ENCODE results near the gene JAM2. TPM values are rescaled to one million over a fixed set of nuclear protein-coding genes. Genes with fewer than 3 reads are reported as not detected.
A peak's percentile ranks its signal among the peaks of the same experiment; 100 is the strongest.
"Not testable (repeated sequence)": the region's sequence is repeated elsewhere in the genome, so short reads cannot be mapped to it uniquely, and the experiment has no call there.

JAM2 gene
- total RNA-seq, 4 donors from 2014 or later, result 0.38 to 10.5 (median 2.5) TPM

DNA sequence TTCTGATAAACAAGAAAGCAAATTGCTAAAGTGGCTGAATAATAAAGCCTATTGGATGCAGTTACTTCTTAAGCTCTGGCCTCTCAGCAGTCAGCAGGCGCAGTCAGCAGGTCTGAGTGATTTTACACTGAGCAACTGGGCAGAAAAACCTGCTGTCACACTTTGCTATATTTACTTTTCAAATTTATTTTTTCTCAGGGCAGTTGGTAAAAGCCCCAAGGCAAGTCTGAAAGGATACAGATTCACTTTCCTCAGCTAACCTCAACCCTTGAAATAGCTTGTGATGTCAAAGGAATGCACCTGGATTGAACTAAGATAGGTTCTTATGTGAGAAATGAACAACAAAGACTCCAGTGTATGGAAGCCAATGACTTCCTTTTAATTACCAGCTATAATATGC, 61.7 kb downstream of the JAM2 start:
- H3K36me3 ChIP-seq, result no peaks in the 10 kb centered on the region
- TF ChIP-seq, protein P1, sequence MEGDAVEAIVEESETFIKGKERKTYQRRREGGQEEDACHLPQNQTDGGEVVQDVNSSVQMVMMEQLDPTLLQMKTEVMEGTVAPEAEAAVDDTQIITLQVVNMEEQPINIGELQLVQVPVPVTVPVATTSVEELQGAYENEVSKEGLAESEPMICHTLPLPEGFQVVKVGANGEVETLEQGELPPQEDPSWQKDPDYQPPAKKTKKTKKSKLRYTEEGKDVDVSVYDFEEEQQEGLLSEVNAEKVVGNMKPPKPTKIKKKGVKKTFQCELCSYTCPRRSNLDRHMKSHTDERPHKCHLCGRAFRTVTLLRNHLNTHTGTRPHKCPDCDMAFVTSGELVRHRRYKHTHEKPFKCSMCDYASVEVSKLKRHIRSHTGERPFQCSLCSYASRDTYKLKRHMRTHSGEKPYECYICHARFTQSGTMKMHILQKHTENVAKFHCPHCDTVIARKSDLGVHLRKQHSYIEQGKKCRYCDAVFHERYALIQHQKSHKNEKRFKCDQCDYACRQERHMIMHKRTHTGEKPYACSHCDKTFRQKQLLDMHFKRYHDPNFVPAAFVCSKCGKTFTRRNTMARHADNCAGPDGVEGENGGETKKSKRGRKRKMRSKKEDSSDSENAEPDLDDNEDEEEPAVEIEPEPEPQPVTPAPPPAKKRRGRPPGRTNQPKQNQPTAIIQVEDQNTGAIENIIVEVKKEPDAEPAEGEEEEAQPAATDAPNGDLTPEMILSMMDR (IDR thresholded peaks at IDR 0.05), result no peak
- TF ChIP-seq POLR2A (IDR thresholded peaks at IDR 0.05), result no peak
- no peak for DNase-seq
- no peaks in the 10 kb centered on the region for H3K27me3 ChIP-seq
- intact Hi-C loops (cut with DNase I), result no loop called here
- WGBS, 2 donors, result 82 to 100% methylated on average over 1 of the region's 1 CpG
- H3K4me3 ChIP-seq, result no peak overlapping the region
- no peaks in the 10 kb centered on the region for H3K4me1 ChIP-seq
- no peaks in the 10 kb centered on the region for H3K9me3 ChIP-seq
- H3K27ac ChIP-seq, result peak overlapping the region in 1 of 4 donors; percentile 21

GRCh38 chr21:25701529-25701928, 62.5 kb downstream of the JAM2 start:
- intact Hi-C loops (cut with DNase I), result no loop called here

GRCh38 chr21:25708467-25709065, 69.5 kb downstream of the JAM2 start:
- WGBS, 2 donors, result 52 to 58% methylated on average over 7 of the region's 7 CpGs
- Histone ChIP-seq H3K9me3 (no peaks in the 10 kb centered on the region), H3K27me3 (no peaks in the 10 kb centered on the region), H3K4me3 (no peak overlapping the region), H3K4me1 (no peaks in the 10 kb centered on the region), H3K27ac (no peak overlapping the region), H3K36me3 (peaks cover 0 to 14% (median 0%) of the 10 kb centered on the region in 3 donors)
- intact Hi-C loops (cut with DNase I), result loop anchor here (5.0 kb wide), 1 partner anchor 101 kb away; the partner anchor contains the start of gene MRPL39
- no peak for TF ChIP-seq POLR2A (IDR thresholded peaks at IDR 0.05)
- TF ChIP-seq, protein P1 (IDR thresholded peaks at IDR 0.05), result peak; percentile 56 to 87 (median 72)
- DNase-seq, result no peak

More at GRCh38 chr21:25701529-25701928, 62.5 kb downstream of the JAM2 start:
- Histone ChIP-seq H3K4me1 (no peaks in the 10 kb centered on the region), H3K27me3 (no peaks in the 10 kb centered on the region), H3K4me3 (no peak overlapping the region), H3K36me3 (peaks cover 0 to 4% (median 0%) of the 10 kb centered on the region in 3 donors), H3K27ac (peak overlapping the region in 2 of 4 donors; percentile 16 to 21), H3K9me3 (no peaks in the 10 kb centered on the region)
- TF ChIP-seq, protein P1 (IDR thresholded peaks at IDR 0.05), result no peak
- no peak for TF ChIP-seq POLR2A (IDR thresholded peaks at IDR 0.05)
- DNase-seq, result no peak
- 65 to 67% methylated on average over 4 of the region's 4 CpGs for WGBS, 2 donors

DNA sequence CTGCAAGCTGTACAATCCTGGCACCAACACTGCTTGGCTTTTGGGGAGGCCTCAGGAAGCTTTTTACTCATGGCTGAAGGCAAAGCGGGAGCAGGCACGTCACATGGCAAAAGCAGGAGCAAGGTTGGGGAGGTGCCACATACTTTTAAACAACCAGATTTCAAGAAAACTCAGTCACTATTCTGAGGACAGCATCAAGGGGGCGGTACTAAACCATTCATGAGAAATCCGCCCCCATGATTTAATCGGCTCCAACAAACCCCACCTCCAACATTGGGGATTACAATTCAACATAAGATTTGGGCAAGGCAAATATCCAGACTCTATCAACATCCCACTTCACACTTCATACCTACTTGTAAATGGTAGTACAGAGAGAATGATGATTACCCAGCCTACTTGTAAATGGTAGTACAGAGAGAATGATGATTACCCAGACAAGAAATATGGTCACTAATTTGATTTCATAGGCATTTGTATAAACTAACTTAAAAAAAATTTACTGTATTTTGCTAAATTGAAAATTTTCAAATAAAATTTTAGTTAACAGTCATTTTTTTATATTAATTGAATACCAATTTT, 70.7 kb downstream of the JAM2 start:
- intact Hi-C loops (cut with DNase I), result loop anchor here (5.0 kb wide), 1 partner anchor 102 kb away; the partner anchor contains the start of gene MRPL39

DNA sequence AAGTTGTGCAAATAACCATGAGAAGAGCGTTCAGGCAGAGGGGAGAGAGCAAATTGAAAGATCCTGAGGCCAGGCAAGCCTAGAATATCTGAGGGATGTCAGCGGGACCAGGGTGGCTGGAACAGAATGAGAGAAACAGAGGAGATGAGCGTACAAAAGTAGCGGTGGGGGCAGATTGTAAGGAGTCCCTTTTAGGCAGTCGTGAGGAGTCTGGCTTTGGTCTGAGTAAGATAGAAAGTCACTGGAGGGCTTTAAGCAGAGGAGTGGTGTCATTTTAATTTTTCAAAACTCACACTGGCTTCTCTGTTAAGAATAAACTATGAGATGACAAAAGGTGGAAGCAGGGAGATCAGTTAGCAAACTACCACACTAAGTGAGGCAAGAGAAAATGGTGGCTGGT, 71.5 kb downstream of the JAM2 start:
- 82 to 87% methylated on average over 5 of the region's 5 CpGs for WGBS, 2 donors
- Histone ChIP-seq H3K27ac (no peak overlapping the region), H3K36me3 (peaks cover 0 to 34% (median 0%) of the 10 kb centered on the region in 3 donors), H3K4me3 (no peak overlapping the region), H3K27me3 (no peaks in the 10 kb centered on the region), H3K4me1 (no peaks in the 10 kb centered on the region), H3K9me3 (no peaks in the 10 kb centered on the region)
- no peak for DNase-seq
- no peak for TF ChIP-seq POLR2A (IDR thresholded peaks at IDR 0.05)
- TF ChIP-seq, protein P1 (IDR thresholded peaks at IDR 0.05), result no peak
- intact Hi-C loops (cut with DNase I), result no loop called here

More for the DNA sequence above, 70.7 kb downstream of the JAM2 start:
- no peak overlapping the region for H3K27ac ChIP-seq
- no peaks in the 10 kb centered on the region for H3K4me1 ChIP-seq
- H3K4me3 ChIP-seq, result no peak overlapping the region
- peaks cover 0 to 26% (median 0%) of the 10 kb centered on the region in 3 donors for H3K36me3 ChIP-seq
- WGBS, 2 donors, result 57 to 61% methylated on average over 5 of the region's 5 CpGs
- TF ChIP-seq, protein P1 (IDR thresholded peaks at IDR 0.05), result no peak
- TF ChIP-seq POLR2A (IDR thresholded peaks at IDR 0.05), result no peak
- H3K27me3 ChIP-seq, result no peaks in the 10 kb centered on the region
- H3K9me3 ChIP-seq, result no peaks in the 10 kb centered on the region
- no peak for DNase-seq

- H3K27ac ChIP-seq; H3K4me1 ChIP-seq; intact Hi-C loops (cut with DNase I); DNase-seq; H3K4me3 ChIP-seq; H3K9me3 ChIP-seq; H3K27me3 ChIP-seq: not testable (repeated sequence)
- H3K36me3 ChIP-seq, result peaks cover 0 to 45% (median 0%) of the 10 kb centered on the region in 3 donors
- WGBS, 2 donors, result 97 to 99% methylated on average over 4 to 10 of the region's 10 CpGs
These were observed 75.0 kb downstream of the JAM2 start for GRCh38 chr21:25714066-25714465.
